ENCODE measurements around the gene SH2D7.

Gene SH2D7

DNA sequence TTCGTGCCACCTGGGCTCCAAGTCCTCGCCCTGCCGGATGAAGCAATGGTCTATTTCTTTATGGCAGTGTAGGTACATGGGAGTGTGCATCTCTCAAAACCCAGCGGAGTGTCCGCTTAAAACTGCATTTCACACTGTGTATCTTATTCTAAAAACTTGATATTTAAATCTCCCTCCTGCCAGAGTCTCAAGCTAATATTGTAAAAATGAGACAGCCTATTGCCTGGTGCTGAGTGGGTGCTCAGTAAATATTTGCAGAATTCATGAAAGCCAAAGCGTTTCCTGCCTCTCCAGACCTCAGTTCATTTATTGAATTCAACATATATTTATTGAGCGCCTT, 14.5 kb upstream of the SH2D7 start:
- Histone ChIP-seq H3K4me3 (peak overlapping the region; percentile 88 to 99 (median 95)), H3K9me3 (replicated peaks in 1 of 11) (no peaks in the 10 kb centered on the region), H4K20me1 (peaks cover 0 to 14% (median 6%) of the 10 kb centered on the region in 11 experiments; a peak in 5 of 22 replicates), H3K9ac (peak overlapping the region in 10 of 11 experiments; percentile 81 to 95 (median 87); a peak in 16 of 22 replicates), H3K36me3 (peaks cover 0 to 9% (median 5%) of the 10 kb centered on the region in 11 experiments; a peak in 3 of 22 replicates), H3K27ac (peak overlapping the region in 5 of 11 experiments; percentile 83 to 96 (median 87); a peak in 10 of 22 replicates), H3K4me1 (peaks cover 28 to 75% (median 39%) of the 10 kb centered on the region in 10 experiments), H3K27me3 (no peaks in the 10 kb centered on the region), H3K4me2 (peak overlapping the region; percentile 77 to 97 (median 90))
- no peak for TF ChIP-seq Cebpa-rat (IDR thresholded peaks at IDR 0.05)

- peak overlapping the region in 2 of 11 experiments; percentile 48 to 55; a peak in 4 of 22 replicates for H3K4me2 ChIP-seq
- TF ChIP-seq Cebpa-rat (IDR thresholded peaks at IDR 0.05): no peak
Observed at GRCh38 chr15:78079298-78080087, 12.9 kb upstream of the SH2D7 start.

DNA sequence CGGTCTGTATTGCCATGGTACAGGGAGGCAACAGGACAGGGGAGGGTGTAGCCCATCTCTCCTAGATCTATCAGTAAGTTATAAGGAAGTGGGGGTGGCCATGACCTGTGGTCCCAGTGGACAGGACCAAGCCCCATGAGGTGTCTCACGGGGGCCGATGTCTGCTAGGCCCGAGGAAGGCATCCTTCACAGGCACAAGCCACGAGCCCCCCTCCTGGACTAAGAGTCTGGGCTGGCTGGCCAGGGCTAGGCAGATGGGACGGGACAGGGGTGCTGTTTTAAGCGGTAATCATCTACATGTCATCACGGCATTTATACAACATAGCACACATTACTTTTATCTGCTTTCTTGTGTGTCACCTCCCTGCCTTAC, 12.3 kb upstream of the SH2D7 start:
- H3K27me3 ChIP-seq: no peaks in the 10 kb centered on the region
- H3K9ac ChIP-seq: no peak overlapping the region
- TF ChIP-seq Cebpa-rat (IDR thresholded peaks at IDR 0.05): no peak
- no peaks in the 10 kb centered on the region for H3K9me3 ChIP-seq (replicated peaks in 1 of 11)
- H3K36me3 ChIP-seq: peaks cover 0 to 4% (median 0%) of the 10 kb centered on the region in 11 experiments; a peak in 2 of 22 replicates
- no peak overlapping the region for H3K27ac ChIP-seq
- H3K4me3 ChIP-seq: no peak overlapping the region
- H4K20me1 ChIP-seq: peaks cover 0 to 11% (median 0%) of the 10 kb centered on the region in 11 experiments; a peak in 5 of 22 replicates
- peaks cover 26 to 75% (median 41%) of the 10 kb centered on the region in 10 experiments for H3K4me1 ChIP-seq
- peak overlapping the region in 2 of 11 experiments; percentile 48 to 55; a peak in 3 of 22 replicates for H3K4me2 ChIP-seq

More at GRCh38 chr15:78079298-78080087, 12.9 kb upstream of the SH2D7 start:
- Histone ChIP-seq H3K36me3 (peaks cover 0 to 8% (median 4%) of the 10 kb centered on the region in 11 experiments; a peak in 3 of 22 replicates), H4K20me1 (peaks cover 0 to 11% (median 3%) of the 10 kb centered on the region in 11 experiments; a peak in 5 of 22 replicates), H3K27me3 (no peaks in the 10 kb centered on the region), H3K9ac (no peak overlapping the region), H3K27ac (no peak overlapping the region), H3K4me3 (no peak overlapping the region), H3K4me1 (peaks cover 26 to 75% (median 45%) of the 10 kb centered on the region in 10 experiments), H3K9me3 (replicated peaks in 1 of 11) (no peaks in the 10 kb centered on the region)

DNA sequence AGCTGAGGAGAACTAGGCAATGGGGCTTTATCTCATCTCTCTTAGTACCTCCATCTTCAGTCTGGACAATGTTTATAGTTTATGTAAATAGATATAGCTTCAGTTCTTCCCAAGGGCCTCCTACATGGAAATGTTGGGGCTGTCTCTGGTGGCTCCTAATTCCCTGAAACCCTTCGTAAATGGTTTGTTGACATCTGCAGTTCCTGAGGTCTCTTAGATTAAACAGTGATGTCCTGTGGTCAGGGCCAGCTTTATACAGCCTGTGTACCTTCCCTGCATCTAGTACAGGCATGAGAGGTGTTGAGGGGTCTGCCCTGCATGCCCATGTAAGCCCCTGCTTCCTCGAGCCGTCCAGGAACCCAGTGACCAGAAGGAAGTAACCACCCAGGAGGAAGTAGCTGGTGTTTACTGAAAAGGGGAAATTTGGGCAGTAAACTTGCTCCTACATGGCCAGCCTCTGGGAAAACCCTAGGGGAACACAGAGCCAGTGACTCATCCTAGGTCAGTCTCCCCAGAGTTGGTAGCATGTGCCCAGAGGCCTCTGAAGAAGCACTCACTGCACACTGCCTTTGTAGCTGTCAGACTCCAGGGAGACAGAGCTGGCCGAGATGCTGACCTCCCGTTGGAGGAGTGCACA, 10.1 kb upstream of the SH2D7 start:
- Histone ChIP-seq H3K9me3 (replicated peaks in 1 of 11) (no peaks in the 10 kb centered on the region), H3K9ac (no peak overlapping the region; a peak in 2 of 22 replicates), H4K20me1 (no peaks in the 10 kb centered on the region), H3K27me3 (no peaks in the 10 kb centered on the region), H3K4me3 (no peak overlapping the region), H3K36me3 (no peaks in the 10 kb centered on the region), H3K27ac (peak overlapping the region in 5 of 11 experiments; percentile 16 to 66 (median 48); a peak in 8 of 22 replicates), H3K4me1 (peaks cover 7 to 76% (median 23%) of the 10 kb centered on the region in 10 experiments; a peak in 19 of 20 replicates), H3K4me2 (peak overlapping the region in 8 of 11 experiments; percentile 7 to 93 (median 70); a peak in 13 of 22 replicates)
- TF ChIP-seq Cebpa-rat (IDR thresholded peaks at IDR 0.05): no peak

DNA sequence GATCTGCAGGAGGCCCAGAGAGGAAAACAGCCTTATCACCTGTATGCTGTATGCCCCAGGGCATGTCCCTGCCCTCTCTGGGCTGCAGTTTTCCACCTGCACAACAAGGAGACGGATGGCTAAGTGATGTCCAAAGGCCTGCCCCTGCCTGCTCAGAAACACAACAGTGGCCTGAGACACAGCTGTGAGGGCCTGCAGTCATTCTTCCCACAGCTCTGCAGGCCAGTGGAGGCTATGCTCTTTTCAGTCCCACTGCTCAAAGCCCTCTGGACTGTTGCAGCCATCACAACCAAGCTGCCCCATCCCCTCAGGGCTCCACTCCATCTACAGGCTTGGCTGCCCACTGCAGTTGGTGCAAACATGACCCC, 9.6 kb upstream of the SH2D7 start:
- Histone ChIP-seq H3K4me1 (peaks cover 7 to 81% (median 24%) of the 10 kb centered on the region in 10 experiments; a peak in 19 of 20 replicates), H3K27me3 (no peaks in the 10 kb centered on the region), H3K4me2 (peak overlapping the region in 8 of 11 experiments; percentile 7 to 93 (median 70); a peak in 12 of 22 replicates), H3K36me3 (no peaks in the 10 kb centered on the region), H4K20me1 (no peaks in the 10 kb centered on the region), H3K27ac (peak overlapping the region in 4 of 11 experiments; percentile 8 to 52 (median 48); a peak in 7 of 22 replicates), H3K4me3 (no peak overlapping the region), H3K9ac (no peak overlapping the region; a peak in 2 of 22 replicates), H3K9me3 (replicated peaks in 1 of 11) (no peaks in the 10 kb centered on the region)
- TF ChIP-seq Cebpa-rat (IDR thresholded peaks at IDR 0.05): no peak

DNA sequence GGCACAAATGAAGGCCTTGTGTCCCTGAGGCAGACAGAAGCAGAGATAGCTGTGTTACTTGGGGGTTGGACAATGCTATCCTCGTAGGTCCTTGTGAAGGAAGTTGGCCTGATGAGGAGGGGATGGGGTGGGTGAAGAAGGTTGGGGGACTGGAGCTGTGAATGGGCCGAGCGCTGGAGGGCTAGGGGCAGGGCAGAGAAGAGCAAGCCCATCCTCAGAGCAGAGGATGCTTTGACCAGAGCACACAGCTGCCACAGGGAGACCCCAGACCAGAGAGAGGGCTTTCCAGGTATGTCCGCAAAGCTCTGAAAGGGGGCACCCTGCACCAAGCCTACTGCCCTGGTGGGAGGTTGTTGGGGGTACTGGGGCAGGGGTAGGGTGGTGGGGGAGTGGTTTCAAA, 9.2 kb upstream of the SH2D7 start:
- no peaks in the 10 kb centered on the region for H3K27me3 ChIP-seq
- H3K4me2 ChIP-seq: peak overlapping the region in 5 of 11 experiments; percentile 64 to 93 (median 83); a peak in 10 of 22 replicates
- H4K20me1 ChIP-seq: 0 out of 22 replicates have a peak, but pooled peaks cover 0 to 3% (median 0%) of the 10 kb centered on the region in 11 experiments
- no peak overlapping the region for H3K4me3 ChIP-seq
- no peak for TF ChIP-seq Cebpa-rat (IDR thresholded peaks at IDR 0.05)
- peak overlapping the region in 3 of 11 experiments; percentile 47 to 52 (median 48); a peak in 5 of 22 replicates for H3K27ac ChIP-seq
- no peaks in the 10 kb centered on the region for H3K36me3 ChIP-seq
- H3K9ac ChIP-seq: no peak overlapping the region
- peaks cover 7 to 85% (median 24%) of the 10 kb centered on the region in 10 experiments; a peak in 19 of 20 replicates for H3K4me1 ChIP-seq
- no peaks in the 10 kb centered on the region for H3K9me3 ChIP-seq (replicated peaks in 1 of 11)

DNA sequence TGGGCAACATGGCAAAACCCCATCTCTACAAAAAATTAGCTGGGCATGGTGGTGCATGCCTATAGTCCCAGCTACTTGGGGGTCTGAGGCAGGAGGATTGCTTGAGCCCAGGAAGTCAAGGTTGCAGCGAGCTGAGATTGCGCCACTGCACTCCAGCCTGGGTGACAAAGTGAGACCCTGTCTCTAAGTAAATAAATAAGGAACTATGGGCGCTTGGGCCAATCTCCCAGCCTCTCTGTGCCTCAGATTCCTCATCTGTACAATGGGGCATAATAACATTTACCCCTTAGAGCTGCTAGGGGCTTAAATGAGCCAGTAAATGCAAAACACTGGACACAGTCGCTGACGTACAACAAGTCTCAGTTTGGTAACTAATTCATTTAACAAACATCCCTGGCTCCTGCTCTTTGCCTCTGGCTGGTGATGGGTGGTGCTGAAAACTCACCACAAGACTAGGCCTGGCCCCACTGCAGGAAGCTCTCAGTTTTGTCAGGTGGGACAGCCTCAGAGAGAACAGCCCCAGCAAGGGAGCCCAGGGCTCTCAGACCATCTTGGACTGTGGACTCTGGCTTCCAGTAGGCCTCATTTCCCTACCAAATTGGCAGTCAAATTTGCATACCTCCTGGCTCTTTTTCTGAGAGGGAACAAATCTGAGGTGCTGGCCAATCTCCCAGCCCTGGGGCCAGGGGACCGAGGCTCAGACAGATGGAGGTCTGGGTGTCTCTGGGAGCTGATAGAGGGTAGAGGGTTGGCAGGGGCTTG, 8.5 kb upstream of the SH2D7 start:
- Histone ChIP-seq H3K4me2 (peak overlapping the region; percentile 0 to 93 (median 34); a peak in 14 of 22 replicates), H3K4me3 (no peak overlapping the region), H3K27ac (peak overlapping the region in 3 of 11 experiments; percentile 3 to 56 (median 48); a peak in 4 of 22 replicates), H3K9me3 (replicated peaks in 1 of 11) (no peaks in the 10 kb centered on the region), H3K36me3 (no peaks in the 10 kb centered on the region), H3K9ac (peak overlapping the region in 3 of 11 experiments; percentile 6 to 31 (median 24); a peak in 1 of 22 replicates), H3K27me3 (no peaks in the 10 kb centered on the region), H4K20me1 (0 out of 22 replicates have a peak, but pooled peaks cover 0 to 6% (median 0%) of the 10 kb centered on the region in 11 experiments), H3K4me1 (peaks cover 7 to 90% (median 26%) of the 10 kb centered on the region in 10 experiments; a peak in 19 of 20 replicates)
- TF ChIP-seq Cebpa-rat (IDR thresholded peaks at IDR 0.05): no peak

GRCh38 chr15:78084449-78084750, 8.0 kb upstream of the SH2D7 start:
- H3K4me3 ChIP-seq: no peak overlapping the region
- H3K9ac ChIP-seq: peak overlapping the region in 3 of 11 experiments; percentile 6 to 31 (median 24); a peak in 1 of 22 replicates
- H3K36me3 ChIP-seq: no peaks in the 10 kb centered on the region
- no peak for TF ChIP-seq Cebpa-rat (IDR thresholded peaks at IDR 0.05)
- peaks cover 7 to 90% (median 26%) of the 10 kb centered on the region in 10 experiments; a peak in 19 of 20 replicates for H3K4me1 ChIP-seq
- no peaks in the 10 kb centered on the region for H3K27me3 ChIP-seq
- peak overlapping the region in 3 of 11 experiments; percentile 3 to 56 (median 48); a peak in 4 of 22 replicates for H3K27ac ChIP-seq
- peak overlapping the region; percentile 0 to 93 (median 34); a peak in 14 of 22 replicates for H3K4me2 ChIP-seq
- 0 out of 22 replicates have a peak, but pooled peaks cover 0 to 6% (median 0%) of the 10 kb centered on the region in 11 experiments for H4K20me1 ChIP-seq
- H3K9me3 ChIP-seq (replicated peaks in 1 of 11): no peaks in the 10 kb centered on the region
